Measurements from ENCODE around the gene BBX.

DNA sequence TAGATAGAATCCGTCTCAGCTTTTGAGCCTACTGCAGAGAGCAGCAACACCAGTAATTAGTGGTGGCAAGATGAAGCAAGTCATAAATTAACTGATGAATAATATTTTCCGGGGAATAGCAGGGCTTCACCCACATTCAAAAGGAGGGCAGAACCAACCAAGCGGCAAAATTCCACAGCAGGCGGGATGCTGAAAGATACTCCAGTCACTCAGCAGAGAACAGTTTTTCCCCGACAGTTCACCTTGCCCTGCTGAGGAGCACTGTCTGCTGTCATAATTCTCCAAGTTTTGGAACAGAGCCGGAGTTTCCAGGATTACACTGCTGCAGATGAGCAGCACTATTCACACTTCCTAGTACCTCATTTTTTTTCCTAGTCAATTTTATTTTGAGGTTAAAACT, 293.3 kb downstream of the BBX start:
- TF ChIP-seq POLR2AphosphoS5 (IDR thresholded peaks at IDR 0.05; ENCODE audit: low read depth) (no peak), GABPA (IDR thresholded peaks at IDR 0.05; ENCODE audit: low read depth) (no peak), SPI1 (IDR thresholded peaks at IDR 0.05; ENCODE audit: borderline replicate concordance, low read depth) (no peak)
- TF ChIP-seq, protein P1, sequence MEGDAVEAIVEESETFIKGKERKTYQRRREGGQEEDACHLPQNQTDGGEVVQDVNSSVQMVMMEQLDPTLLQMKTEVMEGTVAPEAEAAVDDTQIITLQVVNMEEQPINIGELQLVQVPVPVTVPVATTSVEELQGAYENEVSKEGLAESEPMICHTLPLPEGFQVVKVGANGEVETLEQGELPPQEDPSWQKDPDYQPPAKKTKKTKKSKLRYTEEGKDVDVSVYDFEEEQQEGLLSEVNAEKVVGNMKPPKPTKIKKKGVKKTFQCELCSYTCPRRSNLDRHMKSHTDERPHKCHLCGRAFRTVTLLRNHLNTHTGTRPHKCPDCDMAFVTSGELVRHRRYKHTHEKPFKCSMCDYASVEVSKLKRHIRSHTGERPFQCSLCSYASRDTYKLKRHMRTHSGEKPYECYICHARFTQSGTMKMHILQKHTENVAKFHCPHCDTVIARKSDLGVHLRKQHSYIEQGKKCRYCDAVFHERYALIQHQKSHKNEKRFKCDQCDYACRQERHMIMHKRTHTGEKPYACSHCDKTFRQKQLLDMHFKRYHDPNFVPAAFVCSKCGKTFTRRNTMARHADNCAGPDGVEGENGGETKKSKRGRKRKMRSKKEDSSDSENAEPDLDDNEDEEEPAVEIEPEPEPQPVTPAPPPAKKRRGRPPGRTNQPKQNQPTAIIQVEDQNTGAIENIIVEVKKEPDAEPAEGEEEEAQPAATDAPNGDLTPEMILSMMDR (IDR thresholded peaks at IDR 0.05; ENCODE audit: insufficient read depth, low read length), result no peak
